HuH-7.5 (cell line): Measurements from ENCODE around the gene CTH.
A peak's percentile ranks its signal among the peaks of the same experiment; 100 is the strongest.
"Not testable (repeated sequence)": the region's sequence is repeated elsewhere in the genome, so short reads cannot be mapped to it uniquely, and the experiment has no call there.

Experiments used
- DNase-seq: peaks from one replicate; pipeline ENCODE4 v3.0.0; 2011; ENCODE audit warnings: low spot score

The CTH gene

GRCh38 chr1:70455291-70455690, 44.2 kb downstream of the CTH start:
- DNase-seq = no peak

GRCh38 chr1:70458131-70458530, 47.1 kb downstream of the CTH start:
- no peak for DNase-seq

- no peak for DNase-seq
These were observed 48.6 kb downstream of the CTH start for GRCh38 chr1:70459496-70460225.

GRCh38 chr1:70460740-70461713, 50.0 kb downstream of the CTH start:
- not testable (repeated sequence) for DNase-seq

GRCh38 chr1:70462611-70463010, 51.5 kb downstream of the CTH start:
- DNase-seq = no peak

GRCh38 chr1:70465911-70466310, 54.8 kb downstream of the CTH start:
- no peak for DNase-seq

- no peak for DNase-seq
These were observed 56.5 kb downstream of the CTH start for GRCh38 chr1:70467531-70467930.

- no peak for DNase-seq
These were observed 57.1 kb downstream of the CTH start for GRCh38 chr1:70468180-70468579.

- not testable (repeated sequence) for DNase-seq
These were observed 58.1 kb downstream of the CTH start for GRCh38 chr1:70469184-70469583.

GRCh38 chr1:70475023-70475422, 64.0 kb downstream of the CTH start:
- DNase-seq = no peak

GRCh38 chr1:70477090-70477489, 66.0 kb downstream of the CTH start:
- no peak for DNase-seq

GRCh38 chr1:70477905-70478304, 66.8 kb downstream of the CTH start:
- DNase-seq = not testable (repeated sequence)

GRCh38 chr1:70483342-70483741, 72.3 kb downstream of the CTH start:
- DNase-seq = no peak

- no peak for DNase-seq
These were observed 74.6 kb downstream of the CTH start for GRCh38 chr1:70485624-70486023.

- DNase-seq = no peak
These were observed 75.8 kb downstream of the CTH start for GRCh38 chr1:70486676-70487458.

GRCh38 chr1:70487459-70487815, 76.4 kb downstream of the CTH start:
- DNase-seq = no peak

GRCh38 chr1:70487910-70488665, 77.0 kb downstream of the CTH start:
- DNase-seq = peak; percentile 12
